Bladder microvascular endothelial cell (primary cell): ENCODE data around the gene DEGS1. TPM values are rescaled to one million over a fixed set of nuclear protein-coding genes. Genes with fewer than 3 reads are reported as not detected.

Source experiments
- total RNA-seq: library from RNA; depleted of rRNA; stranded (reverse); fragments of >200 nt; gene quantifications from 2 replicates; pipeline ENCODE4 v1.2.3, GENCODE V29; 2014

DEGS1 gene
- 50.5 and 109 TPM in 2 replicates for total RNA-seq

DNA sequence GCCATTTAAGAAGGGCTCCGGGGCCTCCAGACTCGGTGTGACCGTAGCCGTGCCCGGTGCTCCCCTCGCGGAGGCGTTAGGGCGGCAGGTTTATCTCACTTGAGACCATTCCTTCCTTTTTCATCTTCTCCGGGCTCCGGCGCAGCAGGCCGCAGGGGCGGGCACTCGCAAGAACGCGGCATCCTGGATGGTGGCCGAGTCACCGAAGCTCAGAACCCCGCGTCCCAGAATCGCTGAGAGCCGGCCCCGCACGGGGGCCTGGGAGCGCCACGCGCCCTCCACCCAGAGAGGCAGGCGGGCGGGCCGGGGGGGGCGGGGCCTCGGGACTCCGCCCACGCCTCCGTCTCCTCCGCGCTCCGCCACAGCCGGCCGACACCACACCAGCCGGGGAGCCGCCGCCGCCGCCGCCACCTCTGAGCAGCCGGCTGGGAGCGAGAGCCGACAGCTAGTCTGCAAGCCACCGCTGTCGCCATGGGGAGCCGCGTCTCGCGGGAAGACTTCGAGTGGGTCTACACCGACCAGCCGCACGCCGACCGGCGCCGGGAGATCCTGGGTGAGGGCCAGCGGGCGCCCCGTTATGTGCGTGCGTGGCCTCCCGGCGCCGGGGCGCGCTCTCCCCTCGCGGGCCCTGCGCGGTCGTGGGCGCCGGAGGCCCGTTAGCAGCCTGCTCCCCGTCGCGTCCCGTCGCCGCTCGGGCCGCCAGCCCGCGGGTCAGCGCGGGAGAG lies at the start of gene DEGS1:
Gene DEGS1 (plus strand): TSS at position 375 of the 725 bp plus-strand sequence. CDS start 97 bp downstream, at position 472.

Other genes with a start within 250 kb of the DEGS1 start
- gene FBXO28, start 69.1 kb upstream of the DEGS1 start, total RNA-seq: 23.8 and 69.1 TPM in 2 replicates
- gene NVL, start 146.9 kb downstream of the DEGS1 start, total RNA-seq: 19.3 and 34.6 TPM in 2 replicates
- gene CNIH4, start 173.6 kb downstream of the DEGS1 start, total RNA-seq: 96.8 and 111 TPM in 2 replicates